ENCODE data around the gene KRT74. TPM values are rescaled to one million over a fixed set of nuclear protein-coding genes. Genes with fewer than 3 reads are reported as not detected.
A peak's percentile ranks its signal among the peaks of the same experiment; 100 is the strongest.
"Not testable (repeated sequence)": the region's sequence is repeated elsewhere in the genome, so short reads cannot be mapped to it uniquely, and the experiment has no call there.

Gene KRT74
- total RNA-seq, 2 donors from 2014 or later, result not detected

- DNase-seq (no peak), ATAC-seq (no peak)
- intact Hi-C loops (cut with DNase I, micrococcal nuclease), result no loop called here
These were observed 31.9 kb upstream of the KRT74 start for GRCh38 chr12:52605542-52605941.

DNA sequence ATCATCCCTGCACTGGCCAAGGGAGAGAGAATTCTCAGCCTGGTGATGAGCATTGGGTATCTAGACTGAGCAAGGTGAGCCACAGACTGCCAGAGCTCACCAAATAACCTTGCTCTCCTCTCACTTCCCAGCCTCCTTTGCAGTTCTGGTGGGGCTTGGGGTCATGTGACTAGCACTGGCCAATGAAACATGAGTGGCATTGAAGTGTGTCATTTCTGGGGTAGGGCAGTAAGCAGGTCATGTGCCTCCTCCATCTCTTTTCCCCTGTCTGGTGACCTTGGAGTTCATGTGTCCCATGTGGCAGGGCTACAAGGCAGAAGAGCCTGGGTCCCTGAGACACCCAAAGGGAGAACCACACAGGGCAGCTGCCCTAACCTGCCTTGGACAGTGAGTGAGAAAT is 31.2 kb upstream of the KRT74 start:
- no peak for ATAC-seq
- no peak for DNase-seq
- intact Hi-C loops (cut with DNase I, micrococcal nuclease), result no loop called here

GRCh38 chr12:52603314-52603713 is 29.7 kb upstream of the KRT74 start:
- ATAC-seq (no peak), DNase-seq (no peak)
- intact Hi-C loops (cut with DNase I, micrococcal nuclease), result no loop called here

- DNase-seq (no peak), ATAC-seq (no peak)
- intact Hi-C loops (cut with DNase I, micrococcal nuclease), result no loop called here
These were observed 28.9 kb upstream of the KRT74 start for GRCh38 chr12:52602552-52602951.

DNA sequence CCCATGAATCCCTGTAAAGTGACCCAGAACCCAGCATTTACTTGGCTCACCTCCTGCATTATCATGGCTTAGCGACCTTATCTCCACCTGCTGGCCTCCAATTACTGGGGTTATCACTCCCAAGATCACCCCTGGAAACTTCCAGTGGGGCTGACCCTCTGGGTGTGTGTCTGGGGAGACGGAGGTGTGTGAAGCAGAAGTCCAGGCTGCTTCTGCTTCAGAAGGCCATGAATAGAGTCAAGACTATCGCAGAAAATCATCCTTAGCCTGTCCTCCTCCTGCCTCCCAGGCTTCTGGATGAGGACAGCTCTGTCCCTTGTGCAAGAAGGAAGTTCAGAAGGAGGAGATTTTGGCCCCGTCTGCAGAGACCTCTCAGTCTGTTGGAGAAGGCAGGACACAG is 28.0 kb upstream of the KRT74 start:
- DNase-seq, result no peak
- intact Hi-C loops (cut with DNase I, micrococcal nuclease), result no loop called here

DNA sequence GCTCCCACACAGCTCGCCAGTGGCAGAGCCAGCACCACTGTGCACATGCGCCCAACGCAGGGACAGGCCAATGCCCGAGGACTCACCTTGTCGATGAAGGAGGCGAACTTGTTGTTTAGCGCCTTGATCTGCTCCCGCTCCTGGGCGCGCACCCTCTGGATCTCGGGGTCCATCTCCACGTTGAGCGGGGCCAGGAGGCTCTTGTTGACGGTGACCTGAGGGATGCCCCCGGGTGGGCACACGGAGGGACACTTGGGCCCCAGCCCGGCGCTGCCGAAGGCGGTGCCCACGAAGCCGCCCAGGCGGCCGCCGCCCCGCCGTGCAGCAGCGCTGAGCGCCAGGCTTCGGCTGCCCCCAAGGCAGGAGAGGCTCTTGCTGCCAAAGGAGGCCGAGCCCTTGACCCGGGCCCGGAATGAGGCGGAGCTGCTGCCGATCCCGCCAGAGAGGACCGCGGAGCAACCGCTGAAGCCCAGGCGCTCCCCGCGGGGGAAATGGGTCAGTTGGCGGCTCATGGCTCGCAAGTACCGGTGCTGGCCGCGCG is 27.4 kb upstream of the KRT74 start, which contains the start of gene KRT72:
Gene KRT72, minus strand, starts transcription at position 523 of the 541 bp plus-strand sequence. Its CDS starts 11 bp downstream, at position 512.
- intact Hi-C loops (cut with DNase I, micrococcal nuclease), result no loop called here
- DNase-seq (no peak), ATAC-seq (no peak)

More for the DNA sequence above, 28.0 kb upstream of the KRT74 start:
- no peak for ATAC-seq

DNA sequence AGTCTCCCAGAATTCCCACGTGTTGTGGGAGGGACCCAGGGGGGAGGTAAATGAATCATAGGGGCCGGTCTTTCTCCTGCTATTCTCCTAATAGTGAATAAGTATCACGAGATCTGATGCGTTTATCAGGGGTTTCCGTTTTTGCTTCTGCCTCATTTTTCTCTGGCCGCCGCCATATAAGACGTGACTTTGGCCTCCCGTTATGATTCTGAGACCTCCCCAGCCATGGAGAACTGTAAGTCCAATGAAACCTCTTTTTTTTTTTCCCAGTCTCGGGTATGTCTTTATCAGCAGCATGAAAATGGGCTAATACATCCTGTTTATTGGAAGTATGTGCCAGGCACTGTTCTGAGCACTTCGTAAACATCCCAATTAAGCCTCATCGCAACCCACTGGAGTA is 26.8 kb upstream of the KRT74 start:
- no peak for DNase-seq
- intact Hi-C loops (cut with DNase I, micrococcal nuclease), result no loop called here
- ATAC-seq, result no peak

- intact Hi-C loops (cut with DNase I, micrococcal nuclease), result no loop called here
- no peak for DNase-seq
These were observed 26.4 kb upstream of the KRT74 start for GRCh38 chr12:52600071-52600470.

GRCh38 chr12:52598966-52599365 is 25.3 kb upstream of the KRT74 start:
- ATAC-seq (no peak), DNase-seq (no peak)

More at GRCh38 chr12:52600071-52600470, 26.4 kb upstream of the KRT74 start:
- no peak for ATAC-seq

GRCh38 chr12:52594237-52594636 is 20.6 kb upstream of the KRT74 start:
- ATAC-seq; DNase-seq; intact Hi-C loops (cut with DNase I, micrococcal nuclease): not testable (repeated sequence)

More at GRCh38 chr12:52598966-52599365, 25.3 kb upstream of the KRT74 start:
- intact Hi-C loops (cut with DNase I, micrococcal nuclease), result no loop called here

DNA sequence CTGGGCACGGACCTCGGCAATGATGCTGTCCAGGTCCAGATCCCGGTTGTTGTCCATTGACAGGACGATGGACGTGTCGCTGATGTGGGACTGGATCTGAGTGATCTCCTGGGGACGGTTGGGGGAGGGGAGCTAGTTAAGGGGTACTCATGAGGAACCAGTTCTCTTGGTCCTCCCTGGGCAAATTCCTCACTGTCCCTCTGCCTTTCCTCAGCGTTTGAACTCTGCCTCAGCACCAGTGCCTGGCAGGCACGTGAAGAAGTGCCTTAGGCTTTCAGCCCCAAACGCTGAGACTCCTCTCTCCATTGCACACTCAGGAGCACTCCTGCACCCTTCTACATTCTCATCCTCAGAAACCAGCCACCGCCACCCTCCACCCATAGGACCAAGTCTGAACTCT is 17.9 kb upstream of the KRT74 start:
- intact Hi-C loops (cut with DNase I, micrococcal nuclease), result no loop called here
- ATAC-seq (no peak), DNase-seq (no peak)

DNA sequence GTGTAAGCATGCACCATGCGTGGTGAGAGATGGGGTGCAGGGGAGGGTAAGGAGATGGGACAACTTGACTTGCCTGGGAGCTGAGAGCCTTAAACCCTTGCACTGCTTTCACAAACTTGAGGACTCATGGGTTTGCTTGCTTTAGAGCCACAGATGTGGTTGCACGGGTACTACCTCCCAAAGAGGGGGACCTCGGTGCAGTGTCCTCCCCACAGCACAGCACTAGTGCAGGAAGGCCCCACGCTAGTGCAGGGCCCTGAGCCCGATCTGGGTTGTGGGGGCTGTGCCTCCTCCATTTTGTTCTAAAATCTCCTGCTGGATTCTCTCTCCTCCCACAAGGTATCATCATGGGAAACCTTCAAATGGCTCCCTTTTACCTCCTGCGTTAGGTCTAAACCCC is 16.4 kb upstream of the KRT74 start:
- no peak for DNase-seq
- intact Hi-C loops (cut with DNase I, micrococcal nuclease), result no loop called here
- ATAC-seq, result no peak

GRCh38 chr12:52587563-52587962 is 13.9 kb upstream of the KRT74 start:
- ATAC-seq, result no peak
- intact Hi-C loops (cut with DNase I, micrococcal nuclease), result loop anchor here (10.0 kb wide), 2 partner anchors 297 to 397 kb away; no protein-coding TSS in a partner anchor
- no peak for DNase-seq

- DNase-seq (no peak), ATAC-seq (no peak)
- intact Hi-C loops (cut with DNase I, micrococcal nuclease), result loop anchor here (10.0 kb wide), 2 partner anchors 299 to 399 kb away; no protein-coding TSS in a partner anchor
These were observed 12.3 kb upstream of the KRT74 start for GRCh38 chr12:52585946-52586345.

DNA sequence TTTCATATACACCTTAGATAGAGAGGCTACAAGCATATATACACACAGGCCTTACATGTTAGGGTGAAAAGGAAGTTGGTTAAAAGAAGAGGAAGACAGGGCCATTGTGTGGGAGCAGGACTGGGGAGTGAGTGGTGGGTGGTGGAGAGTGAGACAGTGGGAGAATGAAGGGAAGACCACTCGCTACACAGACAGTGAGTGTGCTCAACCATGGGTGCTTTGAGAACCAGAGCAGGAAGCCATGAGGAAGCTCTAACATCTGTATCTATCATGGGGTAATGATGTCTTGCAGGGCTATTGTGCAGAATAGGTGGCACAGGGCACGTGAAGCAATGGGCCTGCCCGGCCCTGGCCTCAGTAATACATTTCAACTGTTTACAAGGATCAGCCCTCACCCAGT is 11.4 kb upstream of the KRT74 start:
- no peak for ATAC-seq
- no peak for DNase-seq
- intact Hi-C loops (cut with DNase I, micrococcal nuclease), result loop anchor here (10.0 kb wide), 2 partner anchors 300 to 400 kb away; no protein-coding TSS in a partner anchor

DNA sequence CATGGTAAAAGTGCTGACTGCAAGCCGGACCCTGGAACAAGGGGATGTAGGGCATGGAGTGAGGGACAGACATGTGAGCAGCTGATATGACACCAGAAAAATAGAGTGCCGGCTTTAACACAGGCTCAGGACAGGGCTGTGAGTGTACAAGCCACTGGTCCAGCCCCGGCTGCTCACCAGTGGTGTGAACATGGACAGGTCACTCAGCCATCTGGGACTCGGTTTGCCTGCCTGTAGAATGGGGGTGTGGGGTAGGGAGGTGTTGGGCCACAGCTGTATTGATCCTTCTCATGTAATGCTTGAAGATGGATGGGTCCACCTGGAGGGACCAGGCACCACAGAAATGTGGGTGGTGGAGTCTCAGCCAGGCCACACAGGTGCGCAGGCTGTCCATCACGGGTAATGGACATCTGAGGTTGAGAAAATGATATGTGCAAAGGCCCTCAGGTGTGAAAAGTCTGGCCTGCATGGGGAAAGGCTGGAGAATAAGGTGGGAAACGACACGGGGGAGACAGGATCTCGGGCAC is 10.6 kb upstream of the KRT74 start:
- DNase-seq (no peak), ATAC-seq (no peak)
- intact Hi-C loops (cut with DNase I, micrococcal nuclease), result loop anchor here (5.0 to 10.0 kb wide), 3 partner anchors 293 to 401 kb away; no protein-coding TSS in a partner anchor

- intact Hi-C loops (cut with DNase I, micrococcal nuclease), result loop anchor here (5.0 to 10.0 kb wide), 3 partner anchors 294 to 402 kb away; no protein-coding TSS in a partner anchor
- ATAC-seq (peak; percentile 97), DNase-seq (peak in 1 of 2 donors; percentile 64)
These were observed 9.4 kb upstream of the KRT74 start for GRCh38 chr12:52582971-52583456.

DNA sequence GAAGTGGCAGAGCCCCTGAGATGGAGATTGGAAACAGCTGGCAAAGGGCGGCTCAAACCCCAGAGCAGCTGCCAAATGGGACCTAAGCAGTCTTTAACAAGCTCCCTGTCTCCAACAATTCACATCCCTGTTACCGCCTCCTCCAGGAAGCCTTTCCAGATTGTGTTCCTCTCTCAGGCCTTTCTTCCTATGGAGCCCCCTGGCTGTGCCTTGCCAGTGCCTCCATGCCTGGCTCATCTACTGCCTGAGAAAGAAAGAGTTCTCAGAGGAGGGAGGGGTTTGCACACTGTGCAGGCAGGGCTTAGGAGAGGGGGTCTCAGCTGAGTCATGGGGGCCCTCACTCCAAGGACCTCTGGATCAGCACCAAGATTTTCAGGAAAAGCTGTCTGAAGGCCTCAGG is 8.8 kb upstream of the KRT74 start:
- ATAC-seq, result no peak
- intact Hi-C loops (cut with DNase I, micrococcal nuclease), result loop anchor here (5.0 to 10.0 kb wide), 3 partner anchors 295 to 402 kb away; no protein-coding TSS in a partner anchor

DNA sequence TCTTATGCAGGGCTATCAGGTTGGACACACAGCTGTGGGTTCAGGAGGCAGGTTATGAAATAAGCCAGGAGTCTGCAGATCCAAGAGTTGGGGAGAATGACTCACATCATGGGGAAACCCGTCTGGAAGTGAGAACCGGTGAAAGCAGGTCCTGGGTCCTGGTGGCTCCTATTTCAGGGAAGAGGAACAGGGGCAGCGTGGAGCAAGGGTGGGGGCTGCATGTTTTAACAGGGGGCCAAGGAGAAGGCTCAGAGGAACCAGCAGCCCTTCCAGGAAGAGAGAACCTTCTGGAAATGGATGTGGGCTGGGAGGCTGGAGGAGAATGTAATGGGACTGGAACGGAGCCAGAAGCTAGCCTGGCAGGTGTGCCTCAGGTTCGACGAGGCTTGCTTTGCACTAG is 7.8 kb upstream of the KRT74 start:
- DNase-seq (no peak), ATAC-seq (no peak)
- intact Hi-C loops (cut with DNase I, micrococcal nuclease), result loop anchor here (5.0 to 10.0 kb wide), 3 partner anchors 296 to 403 kb away; no protein-coding TSS in a partner anchor

More for the DNA sequence above, 8.8 kb upstream of the KRT74 start:
- no peak for DNase-seq

- ATAC-seq (no peak), DNase-seq (no peak)
- intact Hi-C loops (cut with DNase I, micrococcal nuclease), result loop anchor here (5.0 to 10.0 kb wide), 3 partner anchors 296 to 404 kb away; no protein-coding TSS in a partner anchor
These were observed 7.4 kb upstream of the KRT74 start for GRCh38 chr12:52581066-52581465.
